ENCODE results near the gene NENF.

The NENF gene

DNA sequence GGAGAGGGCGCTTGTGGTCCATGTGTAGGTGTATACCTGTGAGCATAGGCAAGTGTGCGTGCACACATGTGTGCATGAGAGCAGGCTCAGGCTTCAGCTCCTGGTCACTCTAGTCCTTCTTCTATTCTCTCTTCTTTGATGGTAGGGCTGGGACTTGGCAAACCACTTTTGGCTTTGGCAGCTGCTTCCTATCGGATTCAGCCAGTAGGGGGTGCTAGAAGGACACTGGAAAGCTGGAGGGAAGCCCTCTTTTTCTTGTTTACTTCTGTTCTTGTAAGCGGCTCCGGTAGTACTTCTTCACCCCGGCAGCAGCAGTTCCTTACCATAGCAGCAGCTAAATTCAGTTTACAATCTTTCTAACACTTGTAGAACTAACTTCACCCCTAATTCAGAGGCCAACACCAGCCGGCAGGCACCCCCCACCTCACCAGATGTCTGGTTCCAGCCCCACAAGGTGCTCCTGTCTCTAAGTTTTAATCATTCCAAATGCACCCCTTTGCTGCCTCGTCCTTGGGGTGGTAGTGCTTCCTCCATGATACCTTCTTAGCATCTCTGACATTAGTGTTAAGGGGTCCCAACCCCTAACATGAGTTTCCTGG, 25.1 kb downstream of the NENF start:
- no peak overlapping the region for H3K4me3 Mint-ChIP-seq
- TF ChIP-seq, protein P1, sequence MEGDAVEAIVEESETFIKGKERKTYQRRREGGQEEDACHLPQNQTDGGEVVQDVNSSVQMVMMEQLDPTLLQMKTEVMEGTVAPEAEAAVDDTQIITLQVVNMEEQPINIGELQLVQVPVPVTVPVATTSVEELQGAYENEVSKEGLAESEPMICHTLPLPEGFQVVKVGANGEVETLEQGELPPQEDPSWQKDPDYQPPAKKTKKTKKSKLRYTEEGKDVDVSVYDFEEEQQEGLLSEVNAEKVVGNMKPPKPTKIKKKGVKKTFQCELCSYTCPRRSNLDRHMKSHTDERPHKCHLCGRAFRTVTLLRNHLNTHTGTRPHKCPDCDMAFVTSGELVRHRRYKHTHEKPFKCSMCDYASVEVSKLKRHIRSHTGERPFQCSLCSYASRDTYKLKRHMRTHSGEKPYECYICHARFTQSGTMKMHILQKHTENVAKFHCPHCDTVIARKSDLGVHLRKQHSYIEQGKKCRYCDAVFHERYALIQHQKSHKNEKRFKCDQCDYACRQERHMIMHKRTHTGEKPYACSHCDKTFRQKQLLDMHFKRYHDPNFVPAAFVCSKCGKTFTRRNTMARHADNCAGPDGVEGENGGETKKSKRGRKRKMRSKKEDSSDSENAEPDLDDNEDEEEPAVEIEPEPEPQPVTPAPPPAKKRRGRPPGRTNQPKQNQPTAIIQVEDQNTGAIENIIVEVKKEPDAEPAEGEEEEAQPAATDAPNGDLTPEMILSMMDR (IDR thresholded peaks at IDR 0.05; ENCODE audit: unreplicated experiment in 3 of 3) = peak in 1 of 3 experiments; percentile 38
- H3K36me3 Mint-ChIP-seq (ENCODE audit: low read depth) = no peaks in the 10 kb centered on the region
- no peaks in the 10 kb centered on the region for H3K27me3 Mint-ChIP-seq (ENCODE audit: low read depth)
- no peaks in the 10 kb centered on the region for H3K9me3 Mint-ChIP-seq
- H3K27ac Mint-ChIP-seq = no peak overlapping the region
- H3K4me1 Mint-ChIP-seq = peaks cover 16% of the 10 kb centered on the region

DNA sequence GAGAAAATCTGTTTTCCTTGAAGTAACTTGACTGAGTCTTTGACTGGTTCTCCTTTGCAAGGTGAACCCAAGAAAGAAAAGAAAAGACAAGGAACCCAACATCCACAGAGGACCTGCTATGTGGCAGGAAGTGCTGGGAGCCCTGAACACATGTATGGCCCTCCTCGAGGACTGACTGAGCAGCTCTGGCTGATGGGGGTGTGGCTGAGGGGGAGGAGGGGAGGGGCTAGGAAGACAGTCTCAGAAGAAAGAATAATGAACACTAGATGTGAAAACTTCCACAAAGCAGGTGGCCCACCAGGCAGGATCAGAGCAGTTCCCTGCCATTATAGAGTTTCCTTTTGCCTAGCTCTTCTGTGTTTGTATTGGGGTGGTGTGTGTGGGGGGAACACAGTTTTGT, 26.1 kb downstream of the NENF start:
- Mint-ChIP-seq H3K4me1 (peaks cover 13% of the 10 kb centered on the region), H3K36me3 (ENCODE audit: low read depth) (no peaks in the 10 kb centered on the region), H3K27ac (no peak overlapping the region), H3K9me3 (no peaks in the 10 kb centered on the region), H3K4me3 (no peak overlapping the region), H3K27me3 (ENCODE audit: low read depth) (no peaks in the 10 kb centered on the region)
- TF ChIP-seq, protein P1 (IDR thresholded peaks at IDR 0.05; ENCODE audit: unreplicated experiment in 3 of 3) = no peak

DNA sequence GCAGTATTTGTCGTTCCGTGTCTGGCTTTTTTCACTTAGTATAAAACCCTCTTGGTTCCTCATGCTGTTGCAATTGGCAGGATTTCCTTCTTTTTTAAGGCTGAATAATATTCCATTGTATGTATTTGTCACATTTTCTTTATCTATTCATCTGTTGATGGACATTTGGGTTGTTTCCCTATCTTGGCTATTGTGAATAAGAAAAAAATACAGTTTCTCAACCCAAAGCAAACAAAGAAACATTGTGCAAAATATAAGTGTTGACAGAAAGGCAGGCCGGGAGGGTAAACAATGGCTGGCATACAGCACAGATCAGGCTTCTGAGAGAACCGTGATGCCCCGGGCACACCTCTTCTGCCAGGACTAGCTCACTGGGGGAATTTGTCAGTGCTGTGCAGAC, 26.9 kb downstream of the NENF start:
- no peaks in the 10 kb centered on the region for H3K36me3 Mint-ChIP-seq (ENCODE audit: low read depth)
- H3K4me1 Mint-ChIP-seq = peaks cover 17% of the 10 kb centered on the region
- no peak overlapping the region for H3K4me3 Mint-ChIP-seq
- TF ChIP-seq, protein P1 (IDR thresholded peaks at IDR 0.05; ENCODE audit: unreplicated experiment in 3 of 3) = no peak
- H3K9me3 Mint-ChIP-seq = no peaks in the 10 kb centered on the region
- no peaks in the 10 kb centered on the region for H3K27me3 Mint-ChIP-seq (ENCODE audit: low read depth)
- no peak overlapping the region for H3K27ac Mint-ChIP-seq

DNA sequence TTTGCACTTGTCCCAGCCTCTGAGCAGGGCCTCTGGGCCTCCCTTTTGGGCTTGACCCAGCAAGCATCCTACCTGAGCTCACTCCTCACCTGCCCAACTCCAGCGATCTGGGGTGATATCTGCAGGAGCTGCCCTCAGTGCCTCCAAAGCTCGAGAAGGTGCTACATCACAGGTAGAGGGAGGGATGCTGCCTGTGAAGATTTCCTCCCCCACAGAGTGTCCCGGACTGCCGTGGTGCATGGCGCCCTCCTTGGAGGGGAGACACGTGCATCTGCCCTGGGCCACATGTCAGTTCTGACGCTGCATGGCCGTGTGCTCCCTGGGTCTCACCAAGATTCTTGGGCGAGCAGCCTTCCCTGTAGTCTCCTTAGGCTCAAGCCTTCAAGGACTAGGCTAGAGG, 27.7 kb downstream of the NENF start:
- TF ChIP-seq, protein P1 (IDR thresholded peaks at IDR 0.05; ENCODE audit: unreplicated experiment in 3 of 3) = no peak
- H3K4me3 Mint-ChIP-seq = no peak overlapping the region

DNA sequence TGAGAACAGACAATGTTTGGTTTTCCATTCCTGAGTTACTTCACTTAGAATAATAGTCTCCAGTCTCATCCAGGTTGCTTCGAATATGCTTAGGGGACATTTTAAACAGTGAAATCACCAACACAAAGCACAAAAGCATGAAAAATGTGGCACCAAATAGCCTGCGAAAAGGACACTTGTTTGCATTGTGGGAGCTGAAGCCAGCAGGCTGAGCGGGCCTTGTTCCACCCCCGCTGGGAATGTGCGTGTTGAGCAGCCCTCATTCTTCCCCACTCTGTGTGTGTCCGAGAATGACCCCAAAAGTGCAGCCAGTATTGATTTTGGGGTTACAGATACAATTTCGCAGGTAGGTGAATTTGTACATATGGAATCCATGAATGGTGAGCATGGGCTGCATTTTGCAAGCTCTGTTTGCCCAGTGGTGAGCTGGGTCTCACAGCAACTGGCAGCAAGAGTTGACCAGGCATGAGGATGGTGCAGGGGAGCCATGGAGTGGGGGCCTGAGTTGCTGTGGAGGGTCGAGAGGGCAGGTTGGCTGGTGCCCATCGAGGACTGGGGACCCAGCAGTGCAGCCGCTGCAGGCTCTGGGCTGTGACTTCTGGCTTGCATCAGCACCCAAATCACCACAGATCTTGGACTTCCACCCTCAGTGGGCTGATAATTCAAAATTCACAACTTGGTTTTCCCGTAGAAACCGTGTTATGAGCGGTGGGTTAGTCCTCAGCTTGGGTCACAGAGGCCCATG, 29.4 kb downstream of the NENF start:
- Mint-ChIP-seq H3K27ac (no peak overlapping the region), H3K9me3 (no peaks in the 10 kb centered on the region), H3K4me1 (peaks cover 16% of the 10 kb centered on the region), H3K27me3 (ENCODE audit: low read depth) (peaks cover 9% of the 10 kb centered on the region), H3K36me3 (ENCODE audit: low read depth) (no peaks in the 10 kb centered on the region), H3K4me3 (no peak overlapping the region)
- TF ChIP-seq, protein P1 (IDR thresholded peaks at IDR 0.05; ENCODE audit: unreplicated experiment in 3 of 3) = no peak

More for the DNA sequence above, 27.7 kb downstream of the NENF start:
- Mint-ChIP-seq H3K9me3 (no peaks in the 10 kb centered on the region), H3K27ac (no peak overlapping the region), H3K36me3 (ENCODE audit: low read depth) (no peaks in the 10 kb centered on the region), H3K4me1 (peaks cover 17% of the 10 kb centered on the region), H3K27me3 (ENCODE audit: low read depth) (no peaks in the 10 kb centered on the region)

Data from nephron (organoid).